Measurements from ENCODE around the gene LRMDA. TPM values are rescaled to one million over a fixed set of nuclear protein-coding genes. Genes with fewer than 3 reads are reported as not detected.

The LRMDA gene
- total and polyA plus RNA-seq, 2 of the 8 experiments (the other 6 are each of a cell fraction or from before 2014, with no cell fraction given) = 0.86 to 2.8 TPM

DNA sequence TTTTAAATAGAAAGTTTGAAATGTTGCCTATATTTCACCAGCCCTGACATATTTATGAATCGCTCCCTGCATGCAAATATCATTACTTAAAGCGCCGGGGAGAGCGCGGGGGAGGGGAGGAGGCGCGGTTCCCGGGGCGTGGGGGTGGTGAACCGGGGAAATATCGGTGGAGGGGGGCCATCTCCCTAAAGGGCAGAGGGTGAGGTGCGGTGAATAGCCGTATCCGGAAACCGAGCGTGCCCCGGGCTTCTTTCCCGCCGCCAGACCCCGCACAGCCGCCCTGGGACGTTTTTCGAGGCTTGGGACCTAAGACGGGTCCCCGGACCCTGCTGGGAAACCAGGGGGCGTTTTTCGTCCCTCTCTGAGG is 22.9 kb upstream of the LRMDA start:
- Histone ChIP-seq H3K18ac (ENCODE audit: extremely low read depth, low read length) (no peak overlapping the region; the same call in 1 of the 2 replicates), H4K91ac (replicated peaks; ENCODE audit: insufficient read length, low read length) (no peak overlapping the region), H2AK5ac (ENCODE audit: low read depth, low read length) (no peak overlapping the region), H3K4me1 (replicated peaks in 1 of 4; ENCODE audit: control insufficient read depth in 3 of 4, insufficient read depth in 4 of 4, low read length in 3 of 4) (peaks cover 8 to 25% (median 16%) of the 10 kb centered on the region in 4 experiments), H2BK12ac (ENCODE audit: low read depth, low read length) (no peak overlapping the region), H2AFZ (ENCODE audit: low read length) (no peak overlapping the region), H2BK15ac (ENCODE audit: low read length) (no peak overlapping the region), H2BK20ac (ENCODE audit: low read length) (no peak overlapping the region), H3K23ac (ENCODE audit: insufficient read length) (no peak overlapping the region), H3K23me2 (ENCODE audit: low read depth, low read length) (peaks cover 12% of the 10 kb centered on the region), H4K20me1 (replicated peaks in 1 of 2; ENCODE audit: control insufficient read depth in 1 of 2, insufficient read depth in 2 of 2, low read length in 2 of 2) (peaks cover 21% of the 10 kb centered on the region in 2 experiments), H3K4ac (replicated peaks; ENCODE audit: insufficient read length, low read depth, low read length) (no peak overlapping the region), H3K79me2 (ENCODE audit: control insufficient read depth in 1 of 2, insufficient read depth in 2 of 2, low read length in 2 of 2) (no peaks in the 10 kb centered on the region), H3K4me3 (ENCODE audit: extremely low read depth in 1 of 4, insufficient read depth in 2 of 4, low read depth in 3 of 4, low read length in 4 of 4) (peak overlapping the region; percentile 67 to 82 (median 72); a peak in 7 of 8 replicates), H2BK5ac (ENCODE audit: low read depth, low read length) (no peak overlapping the region), H4K5ac (ENCODE audit: insufficient read length, low read depth, low read length) (no peak overlapping the region), H3K4me2 (ENCODE audit: insufficient read depth in 1 of 2, low read depth in 2 of 2, low read length in 2 of 2) (peak overlapping the region; percentile 82 to 92), H2BK120ac (replicated peaks; ENCODE audit: low read depth, low read length) (no peak overlapping the region), H3K27ac (ENCODE audit: low read depth, low read length) (no peak overlapping the region), H3K9ac (replicated peaks in 1 of 4; ENCODE audit: extremely low read depth in 1 of 4, low read depth in 3 of 4, low read length in 3 of 4) (no peak overlapping the region), H3K9me3 (ENCODE audit: insufficient read depth in 2 of 2, low read depth in 1 of 2, low read length in 1 of 2) (no peaks in the 10 kb centered on the region; a peak in 1 of 4 replicates), H3K14ac (ENCODE audit: insufficient read length) (no peak overlapping the region), H3K36me3 (ENCODE audit: control insufficient read depth in 2 of 4, insufficient read depth in 4 of 4, low read length in 3 of 4) (peaks cover 0 to 10% (median 0%) of the 10 kb centered on the region in 4 experiments; a peak in 1 of 8 replicates), H3K79me1 (ENCODE audit: low read depth, low read length) (no peaks in the 10 kb centered on the region), H3K27me3 (replicated peaks in 1 of 4; ENCODE audit: control insufficient read depth in 3 of 4, extremely low read depth in 1 of 4, insufficient read depth in 3 of 4, low read length in 3 of 4) (peaks cover 75 to 99% (median 95%) of the 10 kb centered on the region in 4 experiments), H3K56ac (replicated peaks; ENCODE audit: insufficient read length, low read depth, low read length) (no peak overlapping the region), H4K8ac (ENCODE audit: extremely low read depth, insufficient read depth, low read length) (no peak overlapping the region)
- POLR2A ChIA-PET (ENCODE audit: partially characterized antibody) = interaction anchor here (1.4 kb wide), 1 partner anchor 12 kb away, joined by 4 read pairs; no protein-coding TSS in a partner anchor
- CTCF ChIA-PET (ENCODE audit: partially characterized antibody) = interaction anchor here (0.6 kb wide), 1 partner anchor 291 kb away, joined by 3 read pairs; no protein-coding TSS in a partner anchor
- FAIRE-seq (no peak), DNase-seq (ENCODE audit: low read depth in 1 of 2, low spot score in 2 of 2) (peak in 1 of 2 experiments; percentile 49)
- WGBS, 2 experiments (ENCODE audit: extremely low coverage in 1 of 2, insufficient coverage in 1 of 2, insufficient read length in 1 of 2, insufficient replicate concordance in 2 of 2, low coverage in 1 of 2, low lambda C conversion rate in 2 of 2, missing lambda C conversion rate in 1 of 2) = 1% methylated on average over 9 of the region's 27 CpGs; no CpG with 5 or more reads in 1 of the 2 experiments
- TF ChIP-seq EZH2 (IDR thresholded peaks at IDR 0.05; ENCODE audit: low read depth, low read length, severe bottlenecking) (peak; percentile 54), RNF2 (IDR thresholded peaks at IDR 0.05; ENCODE audit: borderline replicate concordance, low read depth, low read length, missing control alignments, poor library complexity, severe bottlenecking) (peak; percentile 64), GABPA (IDR thresholded peaks at IDR 0.05; ENCODE audit: borderline replicate concordance, insufficient read depth, low read length) (no peak), TAF1 (IDR thresholded peaks at IDR 0.05; ENCODE audit: low read depth, low read length) (no peak), POLR2A (IDR thresholded peaks at IDR 0.05; ENCODE audit: control extremely low read depth in 1 of 2, low read depth in 2 of 2, low read length in 2 of 2) (no peak)
- TF ChIP-seq, protein P1, sequence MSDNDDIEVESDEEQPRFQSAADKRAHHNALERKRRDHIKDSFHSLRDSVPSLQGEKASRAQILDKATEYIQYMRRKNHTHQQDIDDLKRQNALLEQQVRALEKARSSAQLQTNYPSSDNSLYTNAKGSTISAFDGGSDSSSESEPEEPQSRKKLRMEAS (IDR thresholded peaks at IDR 0.05) = 0 out of 2 replicates have a peak, but pooled peaks have one; percentile 11
- TF ChIP-seq, protein P2, sequence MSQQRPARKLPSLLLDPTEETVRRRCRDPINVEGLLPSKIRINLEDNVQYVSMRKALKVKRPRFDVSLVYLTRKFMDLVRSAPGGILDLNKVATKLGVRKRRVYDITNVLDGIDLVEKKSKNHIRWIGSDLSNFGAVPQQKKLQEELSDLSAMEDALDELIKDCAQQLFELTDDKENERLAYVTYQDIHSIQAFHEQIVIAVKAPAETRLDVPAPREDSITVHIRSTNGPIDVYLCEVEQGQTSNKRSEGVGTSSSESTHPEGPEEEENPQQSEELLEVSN (IDR thresholded peaks at IDR 0.05) = peak; percentile 85
